ENCODE measurements around the gene ACKR3. TPM values are rescaled to one million over a fixed set of nuclear protein-coding genes. Genes with fewer than 3 reads are reported as not detected.

ACKR3 gene
- total RNA-seq, 4 donors from 2014 or later: 5.9 to 29.5 (median 24.5) TPM

DNA sequence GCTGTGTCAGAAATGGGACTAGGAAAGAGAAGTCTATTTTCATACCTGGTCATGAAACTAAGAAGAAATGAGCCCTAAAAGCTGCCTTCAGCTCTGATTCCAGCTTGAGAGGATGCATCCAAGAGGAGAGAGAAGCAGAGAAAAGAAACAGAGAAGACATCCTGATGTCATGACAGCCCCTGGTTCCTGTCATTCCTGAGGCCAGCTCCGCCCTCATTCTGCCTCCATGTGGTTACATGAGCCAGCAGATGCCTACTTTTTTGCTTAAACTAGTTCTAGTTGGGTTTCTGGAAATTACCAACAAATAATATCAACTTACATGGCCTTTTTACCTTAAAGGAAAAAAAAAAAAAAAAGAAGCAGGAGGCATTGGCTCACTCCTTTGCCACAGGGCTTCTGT, 14.1 kb upstream of the ACKR3 start:
- H3K27me3 ChIP-seq: peaks cover 0 to 10% (median 0%) of the 10 kb centered on the region in 4 donors
- intact Hi-C loops (cut with DNase I): no loop called here
- TF ChIP-seq POLR2A (IDR thresholded peaks at IDR 0.05): no peak
- no peaks in the 10 kb centered on the region for H3K4me1 ChIP-seq
- H3K36me3 ChIP-seq: no peaks in the 10 kb centered on the region
- H3K27ac ChIP-seq: no peak overlapping the region
- H3K9me3 ChIP-seq: peaks cover 0 to 5% (median 0%) of the 10 kb centered on the region in 3 donors
- no peak for DNase-seq
- WGBS, 2 donors: 38 to 88% methylated on average over 1 of the region's 1 CpG
- H3K4me3 ChIP-seq: no peak overlapping the region

DNA sequence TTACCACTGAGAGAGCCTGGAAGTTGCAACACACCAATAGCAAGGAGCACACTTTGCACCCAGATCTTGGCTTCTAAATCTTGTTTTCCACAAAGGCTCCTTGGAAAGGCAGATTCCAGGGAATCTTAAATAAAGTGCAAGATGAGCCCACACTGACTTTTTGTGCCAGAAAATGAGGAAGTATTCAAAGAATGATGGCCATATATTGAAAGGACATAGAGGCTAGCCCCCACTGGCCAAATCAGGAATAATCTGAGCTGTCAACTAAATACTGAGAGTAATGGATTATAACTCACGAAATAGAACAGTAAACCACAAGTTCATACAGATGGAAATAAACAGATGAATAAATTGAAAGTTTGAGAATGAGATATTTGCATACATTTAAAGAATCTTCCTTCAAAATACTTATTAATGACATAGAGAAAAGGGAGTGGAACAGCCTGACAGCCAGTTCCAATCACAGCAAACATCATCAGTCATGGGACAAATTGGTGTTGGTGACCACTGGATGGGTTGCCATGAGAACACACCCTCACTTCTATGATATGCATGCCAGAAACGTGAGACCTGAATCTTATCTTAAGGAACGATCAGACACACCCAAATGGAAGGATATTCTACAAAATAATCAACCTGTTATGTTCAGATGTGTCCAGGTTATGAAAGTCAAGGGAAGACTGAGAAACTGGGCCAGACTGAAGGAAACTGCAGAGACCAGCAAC, 12.2 kb upstream of the ACKR3 start:
- H3K27me3 ChIP-seq: peaks cover 0 to 10% (median 0%) of the 10 kb centered on the region in 4 donors
- intact Hi-C loops (cut with DNase I): no loop called here
- H3K9me3 ChIP-seq: peaks cover 0 to 5% (median 0%) of the 10 kb centered on the region in 3 donors
- no peak overlapping the region for H3K27ac ChIP-seq
- no peaks in the 10 kb centered on the region for H3K36me3 ChIP-seq
- H3K4me3 ChIP-seq: no peak overlapping the region
- DNase-seq: no peak
- 50 to 53% methylated on average over 3 of the region's 3 CpGs for WGBS, 2 donors
- no peaks in the 10 kb centered on the region for H3K4me1 ChIP-seq
- no peak for TF ChIP-seq POLR2A (IDR thresholded peaks at IDR 0.05)
- TF ChIP-seq, protein P1, sequence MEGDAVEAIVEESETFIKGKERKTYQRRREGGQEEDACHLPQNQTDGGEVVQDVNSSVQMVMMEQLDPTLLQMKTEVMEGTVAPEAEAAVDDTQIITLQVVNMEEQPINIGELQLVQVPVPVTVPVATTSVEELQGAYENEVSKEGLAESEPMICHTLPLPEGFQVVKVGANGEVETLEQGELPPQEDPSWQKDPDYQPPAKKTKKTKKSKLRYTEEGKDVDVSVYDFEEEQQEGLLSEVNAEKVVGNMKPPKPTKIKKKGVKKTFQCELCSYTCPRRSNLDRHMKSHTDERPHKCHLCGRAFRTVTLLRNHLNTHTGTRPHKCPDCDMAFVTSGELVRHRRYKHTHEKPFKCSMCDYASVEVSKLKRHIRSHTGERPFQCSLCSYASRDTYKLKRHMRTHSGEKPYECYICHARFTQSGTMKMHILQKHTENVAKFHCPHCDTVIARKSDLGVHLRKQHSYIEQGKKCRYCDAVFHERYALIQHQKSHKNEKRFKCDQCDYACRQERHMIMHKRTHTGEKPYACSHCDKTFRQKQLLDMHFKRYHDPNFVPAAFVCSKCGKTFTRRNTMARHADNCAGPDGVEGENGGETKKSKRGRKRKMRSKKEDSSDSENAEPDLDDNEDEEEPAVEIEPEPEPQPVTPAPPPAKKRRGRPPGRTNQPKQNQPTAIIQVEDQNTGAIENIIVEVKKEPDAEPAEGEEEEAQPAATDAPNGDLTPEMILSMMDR (IDR thresholded peaks at IDR 0.05): no peak

DNA sequence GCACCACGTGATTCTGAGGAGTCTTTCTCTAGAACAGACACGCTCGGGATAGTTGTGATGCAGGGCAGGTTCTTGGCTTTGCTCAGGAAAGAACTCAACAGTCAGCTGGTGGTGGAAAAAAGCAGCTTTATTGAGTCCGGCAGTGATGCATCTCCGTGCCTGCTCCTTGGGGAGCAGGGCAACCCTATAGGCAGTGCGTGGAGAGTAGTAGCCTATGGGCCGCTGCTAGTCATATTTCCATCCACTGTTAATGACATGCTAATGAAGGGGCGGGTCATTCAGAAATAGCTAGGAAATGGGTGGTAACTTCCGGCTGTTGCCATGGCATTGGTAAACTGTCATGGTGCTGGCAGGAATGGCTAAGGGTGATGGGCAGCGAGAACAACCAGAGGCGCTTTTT, 11.6 kb upstream of the ACKR3 start:
- 89 to 93% methylated on average over 11 of the region's 11 CpGs for WGBS, 2 donors

DNA sequence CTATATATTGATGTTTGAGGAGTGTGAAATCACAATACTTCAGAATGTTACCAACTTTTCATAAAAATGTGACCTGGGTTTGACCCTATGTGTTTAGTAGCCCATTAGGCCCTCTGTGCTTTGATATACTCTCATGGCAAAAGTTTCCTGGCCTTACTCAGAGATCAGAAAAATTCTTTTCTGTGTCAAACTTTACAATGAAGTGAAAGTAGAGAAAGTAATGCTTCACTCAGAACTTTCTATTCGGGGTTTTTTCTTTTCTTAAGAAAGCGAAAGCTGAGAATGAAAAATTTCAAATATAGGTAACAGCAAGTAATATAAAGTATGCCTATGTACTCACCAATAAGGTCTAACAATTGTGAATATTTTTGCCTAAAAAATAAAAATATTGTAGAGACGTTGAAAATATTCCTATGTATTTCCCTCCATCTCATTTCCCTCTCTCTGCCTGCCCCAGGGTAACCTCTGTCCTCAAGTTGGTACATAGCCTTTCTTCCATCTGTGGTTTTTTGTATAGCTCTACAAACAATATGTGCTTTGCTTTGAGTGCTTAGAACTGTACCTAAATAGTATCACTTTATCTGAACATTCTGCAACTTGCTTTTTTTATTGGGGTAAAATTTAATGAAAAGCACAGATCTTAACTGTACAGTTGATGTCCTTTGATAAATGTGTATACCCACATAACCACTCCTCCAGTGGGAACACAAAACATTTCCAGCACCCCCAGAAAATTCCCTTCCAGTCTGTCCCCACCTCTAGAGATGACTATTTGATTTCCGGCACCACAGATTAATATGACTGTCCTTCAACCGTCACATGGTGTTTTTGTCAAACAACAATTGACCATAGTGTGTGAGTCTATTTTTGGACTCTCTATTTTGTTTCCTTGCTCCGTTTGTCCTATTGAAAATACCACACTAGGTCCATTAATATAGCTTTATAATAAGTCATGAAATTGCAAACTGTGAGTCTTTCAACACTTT, 10.3 kb upstream of the ACKR3 start:
- DNase-seq: no peak
- no peak overlapping the region for H3K4me3 ChIP-seq
- H3K9me3 ChIP-seq: peaks cover 0 to 5% (median 0%) of the 10 kb centered on the region in 3 donors
- TF ChIP-seq POLR2A (IDR thresholded peaks at IDR 0.05): no peak
- TF ChIP-seq, protein P1 (IDR thresholded peaks at IDR 0.05): no peak
- H3K27ac ChIP-seq: no peak overlapping the region
- H3K36me3 ChIP-seq: no peaks in the 10 kb centered on the region
- H3K4me1 ChIP-seq: no peaks in the 10 kb centered on the region
- WGBS, 2 donors: 63 to 75% methylated on average over 6 of the region's 6 CpGs
- intact Hi-C loops (cut with DNase I): no loop called here
- peaks cover 0 to 6% (median 0%) of the 10 kb centered on the region in 4 donors for H3K27me3 ChIP-seq

More for the DNA sequence above, 11.6 kb upstream of the ACKR3 start:
- H3K27me3 ChIP-seq: peaks cover 0 to 8% (median 0%) of the 10 kb centered on the region in 4 donors
- H3K27ac ChIP-seq: no peak overlapping the region
- H3K4me1 ChIP-seq: no peaks in the 10 kb centered on the region
- H3K4me3 ChIP-seq: no peak overlapping the region
- intact Hi-C loops (cut with DNase I): no loop called here
- TF ChIP-seq, protein P1 (IDR thresholded peaks at IDR 0.05): no peak
- TF ChIP-seq POLR2A (IDR thresholded peaks at IDR 0.05): no peak
- DNase-seq: no peak
- no peaks in the 10 kb centered on the region for H3K36me3 ChIP-seq
- H3K9me3 ChIP-seq: peaks cover 0 to 5% (median 0%) of the 10 kb centered on the region in 3 donors

DNA sequence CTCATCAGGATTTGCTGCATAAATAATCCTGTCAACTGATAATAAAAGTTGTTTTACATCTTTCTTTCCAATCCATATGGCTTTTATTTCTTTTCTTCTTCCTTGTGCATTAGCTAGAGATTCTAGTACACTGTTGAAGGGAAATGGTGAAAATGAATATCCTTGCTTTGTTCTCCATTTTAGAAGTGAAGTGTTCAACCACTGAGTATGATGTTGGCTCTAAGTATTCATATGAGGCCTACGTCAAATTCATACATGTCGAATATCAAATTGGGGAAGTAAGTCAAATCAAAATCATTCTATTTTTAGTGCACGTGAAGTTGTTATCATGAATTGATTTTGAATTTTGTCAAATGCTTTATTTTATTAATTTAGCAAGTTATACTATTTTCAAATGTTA, 7.8 kb upstream of the ACKR3 start:
- Histone ChIP-seq H3K36me3 (no peaks in the 10 kb centered on the region), H3K27me3 (peaks cover 0 to 1% (median 0%) of the 10 kb centered on the region in 4 donors), H3K27ac (no peak overlapping the region), H3K4me1 (peaks cover 0 to 1% (median 1%) of the 10 kb centered on the region in 3 donors), H3K9me3 (no peaks in the 10 kb centered on the region), H3K4me3 (no peak overlapping the region)
- WGBS, 2 donors: 81 to 96% methylated on average over 3 of the region's 3 CpGs
- intact Hi-C loops (cut with DNase I): no loop called here
- DNase-seq: no peak
- TF ChIP-seq POLR2A (IDR thresholded peaks at IDR 0.05): no peak
- TF ChIP-seq, protein P1 (IDR thresholded peaks at IDR 0.05): no peak

Measured in esophagus squamous epithelium (tissue), 5 donors.